PC-9 (cell line): Measurements from ENCODE around the gene MICA. TPM values are rescaled to one million over a fixed set of nuclear protein-coding genes. Genes with fewer than 3 reads are reported as not detected.
"Not testable (repeated sequence)": the region's sequence is repeated elsewhere in the genome, so short reads cannot be mapped to it uniquely, and the experiment has no call there.

ENCODE experiments used
- BruUV-seq: library from RNA; stranded (reverse); fragments of 400-500 nt; replicated peaks from 2 replicates; lab custom pipeline; 2021; lab: Mats Ljungman, UMichigan
- CTCF ChIA-PET: fragments of 300-600 bp; sonication (Branson Sonifier 250); formaldehyde crosslinking; loops from one replicate; lab custom pipeline; 2022; ENCODE audit warnings: antibody characterized with exemption; lab: Charles Lee
- POLR2A ChIA-PET: fragments of 300-600 bp; sonication (Branson Sonifier 250); formaldehyde crosslinking; loops from one replicate; lab custom pipeline; 2022; ENCODE audit warnings: antibody characterized with exemption; ENCODE audit not compliant: unreplicated experiment; lab: Charles Lee
- DNase-seq, 2 experiments: peaks; one replicate each; pipeline versions ENCODE4 v3.0.0 to v3.0.0-alpha.2; 2015 to 2022; ENCODE audit warnings: mixed read lengths in 1 of 2
- H2AFZ ChIP-seq: fragments of 200-600 bp; sonication (generic); 2 replicates; pipeline ENCODE4 v1.8.1; 2017; ENCODE audit warnings: antibody characterized with exemption
- H3F3A ChIP-seq: fragments of 200-600 bp; sonication (generic); 2 replicates; pipeline ENCODE4 v1.8.1; 2017; ENCODE audit warnings: antibody characterized with exemption, mild to moderate bottlenecking, low read depth; ENCODE audit not compliant: insufficient read depth
- H3K27ac ChIP-seq: fragments of 200-600 bp; sonication (generic); 2 replicates; pipeline ENCODE4 v1.6.1; 2016; ENCODE audit warnings: mixed run types
- H3K27me3 ChIP-seq: fragments of 200-600 bp; sonication (generic); 2 replicates; pipeline ENCODE4 v1.6.1; 2016; ENCODE audit warnings: low read depth, mixed run types; ENCODE audit not compliant: insufficient read depth
- H3K36me3 ChIP-seq: fragments of 200-600 bp; sonication (generic); 2 replicates; pipeline ENCODE4 v1.6.1; 2016; ENCODE audit warnings: low read depth, mixed run types
- H3K4me1 ChIP-seq: fragments of 200-600 bp; sonication (generic); replicated peaks from 2 replicates; pipeline ENCODE4 v1.6.1; 2016; ENCODE audit warnings: mixed run types; ENCODE audit not compliant: insufficient read depth
- H3K4me2 ChIP-seq: fragments of 200-600 bp; sonication (generic); 2 replicates; pipeline ENCODE4 v1.6.1; 2017; ENCODE audit warnings: mixed run types
- H3K4me3 ChIP-seq: fragments of 200-600 bp; sonication (generic); 2 replicates; pipeline ENCODE4 v1.6.1; 2016; ENCODE audit warnings: mixed run types
- H3K79me2 ChIP-seq: fragments of 200-600 bp; sonication (generic); 2 replicates; pipeline ENCODE4 v1.6.1; 2017; ENCODE audit warnings: low read depth, mixed run types
- H3K9me2 ChIP-seq: fragments of 200-600 bp; sonication (generic); 2 replicates; pipeline ENCODE4 v1.8.1; 2017; ENCODE audit warnings: mild to moderate bottlenecking; ENCODE audit not compliant: insufficient read depth
- H3K9me3 ChIP-seq: fragments of 200-600 bp; sonication (generic); 2 replicates; pipeline ENCODE4 v1.8.1; 2016; ENCODE audit warnings: low read depth; ENCODE audit not compliant: insufficient read depth
- H4K20me1 ChIP-seq: fragments of 200-600 bp; sonication (generic); 2 replicates; pipeline ENCODE4 v1.8.1; 2017; ENCODE audit not compliant: insufficient read depth
- CTCF ChIP-seq: fragments of 200-600 bp; sonication (generic); conservative IDR thresholded peaks from 2 replicates; pipeline ENCODE4 v1.6.1; 2017; ENCODE audit warnings: mixed run types, antibody characterized with exemption, mild to moderate bottlenecking, moderate library complexity
- EZH2 ChIP-seq: fragments of 200-600 bp; sonication (generic); IDR thresholded peaks from 2 replicates; pipeline ENCODE4 v1.8.0; 2017; ENCODE audit warnings: antibody characterized with exemption, low read depth
- intact Hi-C: fragments of 100-400 bp; cut with micrococcal nuclease; formaldehyde crosslinking; loops from one replicate; pipeline ENCODE4 v1.10.0; 2022; ENCODE audit not compliant: unreplicated experiment
- total RNA-seq: library from RNA; stranded (reverse); gene quantifications from 2 replicates; pipeline ENCODE4 v1.2.3, GENCODE V29; 2021

The MICA gene
- total RNA-seq, 1 experiment from 2014 or later: 13.5 TPM

GRCh38 chr6:31446481-31446880 is 43.1 kb downstream of the MICA start:
- no peak for DNase-seq
- no peaks in the 10 kb centered on the region for H3K9me3 ChIP-seq
- H3K27ac ChIP-seq: no peak overlapping the region
- no peaks in the 10 kb centered on the region for H3K36me3 ChIP-seq
- TF ChIP-seq EZH2 (no peak), CTCF (no peak)
- BruUV-seq: no TSS peak
- no peak overlapping the region for H3K4me3 ChIP-seq
- no peaks in the 10 kb centered on the region for H3K9me2 ChIP-seq
- no peaks in the 10 kb centered on the region for H3K79me2 ChIP-seq
- no peak overlapping the region for H3K4me2 ChIP-seq
- CTCF ChIA-PET: no interaction called here
- no peaks in the 10 kb centered on the region for H3K4me1 ChIP-seq
- H3F3A ChIP-seq: no peaks in the 10 kb centered on the region
- intact Hi-C loops: no loop called here
- H2AFZ ChIP-seq: no peak overlapping the region
- POLR2A ChIA-PET: no interaction called here
- H4K20me1 ChIP-seq: no peaks in the 10 kb centered on the region
- H3K27me3 ChIP-seq: peaks cover 23% of the 10 kb centered on the region; the same call in 1 of the 2 replicates

- intact Hi-C loops, H3K4me1 ChIP-seq, H2AFZ ChIP-seq, H3K4me3 ChIP-seq, H3K27ac ChIP-seq, BruUV-seq, H3K79me2 ChIP-seq, H3K36me3 ChIP-seq, H3K4me2 ChIP-seq, DNase-seq, H4K20me1 ChIP-seq, H3K9me3 ChIP-seq, H3K9me2 ChIP-seq, POLR2A ChIA-PET, CTCF ChIA-PET, H3F3A ChIP-seq: not testable (repeated sequence)
- peaks cover 28% of the 10 kb centered on the region; the same call in 1 of the 2 replicates for H3K27me3 ChIP-seq
These were observed 43.8 kb downstream of the MICA start for GRCh38 chr6:31446999-31447789.

- no peaks in the 10 kb centered on the region for H3K79me2 ChIP-seq
- no peak for DNase-seq
- no peak overlapping the region for H2AFZ ChIP-seq
- TF ChIP-seq EZH2 (no peak), CTCF (no peak)
- no peaks in the 10 kb centered on the region for H3K9me2 ChIP-seq
- H4K20me1 ChIP-seq: no peaks in the 10 kb centered on the region
- BruUV-seq: no TSS peak
- H3K27me3 ChIP-seq: peaks cover 24% of the 10 kb centered on the region; the same call in 1 of the 2 replicates
- no peak overlapping the region for H3K4me2 ChIP-seq
- H3K27ac ChIP-seq: no peak overlapping the region
- H3K4me1 ChIP-seq: no peaks in the 10 kb centered on the region
- no peaks in the 10 kb centered on the region for H3K36me3 ChIP-seq
- H3K9me3 ChIP-seq: no peaks in the 10 kb centered on the region
- intact Hi-C loops: no loop called here
- ChIA-PET CTCF (no interaction called here), POLR2A (no interaction called here)
- H3F3A ChIP-seq: no peaks in the 10 kb centered on the region
- no peak overlapping the region for H3K4me3 ChIP-seq
These were observed 47.4 kb downstream of the MICA start for GRCh38 chr6:31450751-31451150.
